ENCODE results near the gene PLEKHG4B.

DNA sequence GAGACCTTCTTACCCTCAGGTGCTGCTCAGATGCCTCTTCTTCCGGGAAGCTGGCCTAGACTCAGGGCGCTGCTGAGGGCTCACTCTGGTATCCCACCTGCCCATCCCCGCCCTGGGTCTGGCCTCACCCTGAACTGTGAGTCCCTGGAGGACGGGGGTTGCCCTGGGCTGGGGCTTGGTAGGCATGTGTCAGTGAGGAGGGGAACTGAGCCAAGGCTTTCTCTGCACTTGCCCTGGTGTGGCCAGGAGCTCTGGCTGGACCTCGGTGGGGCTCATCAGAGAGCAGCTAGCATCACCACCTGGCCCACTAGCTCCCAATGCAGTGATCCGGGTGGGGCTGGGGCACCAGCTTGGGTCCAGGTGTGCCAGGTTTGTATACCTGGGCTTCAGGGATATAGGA lies 15.6 kb downstream of the PLEKHG4B start:
- TF ChIP-seq, protein P1, sequence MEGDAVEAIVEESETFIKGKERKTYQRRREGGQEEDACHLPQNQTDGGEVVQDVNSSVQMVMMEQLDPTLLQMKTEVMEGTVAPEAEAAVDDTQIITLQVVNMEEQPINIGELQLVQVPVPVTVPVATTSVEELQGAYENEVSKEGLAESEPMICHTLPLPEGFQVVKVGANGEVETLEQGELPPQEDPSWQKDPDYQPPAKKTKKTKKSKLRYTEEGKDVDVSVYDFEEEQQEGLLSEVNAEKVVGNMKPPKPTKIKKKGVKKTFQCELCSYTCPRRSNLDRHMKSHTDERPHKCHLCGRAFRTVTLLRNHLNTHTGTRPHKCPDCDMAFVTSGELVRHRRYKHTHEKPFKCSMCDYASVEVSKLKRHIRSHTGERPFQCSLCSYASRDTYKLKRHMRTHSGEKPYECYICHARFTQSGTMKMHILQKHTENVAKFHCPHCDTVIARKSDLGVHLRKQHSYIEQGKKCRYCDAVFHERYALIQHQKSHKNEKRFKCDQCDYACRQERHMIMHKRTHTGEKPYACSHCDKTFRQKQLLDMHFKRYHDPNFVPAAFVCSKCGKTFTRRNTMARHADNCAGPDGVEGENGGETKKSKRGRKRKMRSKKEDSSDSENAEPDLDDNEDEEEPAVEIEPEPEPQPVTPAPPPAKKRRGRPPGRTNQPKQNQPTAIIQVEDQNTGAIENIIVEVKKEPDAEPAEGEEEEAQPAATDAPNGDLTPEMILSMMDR (IDR thresholded peaks at IDR 0.05), result no peak
- no peak for TF ChIP-seq POLR2A (IDR thresholded peaks at IDR 0.05)
